HepG2 (cell line): Measurements from ENCODE around the gene UGT1A7. TPM values are rescaled to one million over a fixed set of nuclear protein-coding genes. Genes with fewer than 3 reads are reported as not detected.

ENCODE experiments used
- CC2D1A ChIP-seq: sonication (generic); formaldehyde crosslinking; IDR thresholded peaks from 2 replicates; pipeline ENCODE4 v1.8.1; 2023; ENCODE audit warnings: mild to moderate bottlenecking, missing genetic modification reagents
- CENPT ChIP-seq: sonication (generic); formaldehyde crosslinking; IDR thresholded peaks from 2 replicates; pipeline ENCODE4 v1.8.0; 2022; ENCODE audit warnings: low read depth, mild to moderate bottlenecking, moderate library complexity, missing genetic modification reagents
- CHD2 ChIP-seq: IDR thresholded peaks from 2 replicates; pipeline ENCODE4 v1.6.1; 2011; ENCODE audit warnings: low read depth, low read length, improper control_type of control experiment
- FLYWCH1 ChIP-seq: sonication (generic); formaldehyde crosslinking; IDR thresholded peaks from 2 replicates; pipeline ENCODE4 v1.8.1; 2023; ENCODE audit warnings: mild to moderate bottlenecking, missing genetic modification reagents
- HMG20A ChIP-seq: IDR thresholded peaks from 2 replicates; pipeline ENCODE4 v1.6.1; 2016; ENCODE audit warnings: borderline replicate concordance
- HMGXB3 ChIP-seq: sonication (generic); formaldehyde crosslinking; IDR thresholded peaks from 2 replicates; pipeline ENCODE4 v1.4.0; 2020; ENCODE audit warnings: missing genetic modification reagents, borderline replicate concordance
- HNF4G ChIP-seq, 2 experiments: sonication (generic) in 1 of 2; formaldehyde crosslinking in 1 of 2; IDR thresholded peaks; 2 replicates each; pipeline versions ENCODE4 v1.4.0 to v1.6.1; 2011 to 2020; ENCODE audit warnings: borderline replicate concordance in 2 of 2, low read depth in 2 of 2, mild to moderate bottlenecking in 2 of 2, low read length in 1 of 2, missing genetic modification reagents in 1 of 2, moderate library complexity in 1 of 2
- KAT2B ChIP-seq: fragments of 150-350 bp; IDR thresholded peaks from 2 replicates; pipeline ENCODE4 v1.6.1; 2014; ENCODE audit warnings: low read depth, low read length, borderline replicate concordance
- MXD4 ChIP-seq: IDR thresholded peaks from 2 replicates; pipeline ENCODE4 v1.6.1; 2016; ENCODE audit warnings: mild to moderate bottlenecking, missing biosample characterization, missing genetic modification reagents
- NR2F1 ChIP-seq, 2 experiments: fragments of 450-650 bp in 1 of 2; formaldehyde crosslinking in 1 of 2; IDR thresholded peaks; 2 replicates each; pipeline versions ENCODE4 v1.5.0 to v1.6.1; 2016 to 2020; ENCODE audit warnings: mild to moderate bottlenecking in 1 of 2, missing compliant biosample characterization in 1 of 2, missing genetic modification reagents in 1 of 2, moderate library complexity in 1 of 2
- NR3C1 ChIP-seq: sonication (generic); formaldehyde crosslinking; IDR thresholded peaks from 2 replicates; pipeline ENCODE4 v1.4.0; 2020; ENCODE audit warnings: missing genetic modification reagents
- PBX3 ChIP-seq: sonication (generic); formaldehyde crosslinking; IDR thresholded peaks from 2 replicates; pipeline ENCODE4 v1.8.1; 2023; ENCODE audit warnings: missing genetic modification reagents, inconsistent platforms, borderline replicate concordance
- REXO4 ChIP-seq: sonication (generic); formaldehyde crosslinking; IDR thresholded peaks from 2 replicates; pipeline ENCODE4 v1.8.0; 2022; ENCODE audit warnings: missing genetic modification reagents, mild to moderate bottlenecking, borderline replicate concordance
- ZFAT ChIP-seq: sonication (generic); formaldehyde crosslinking; conservative IDR thresholded peaks from 2 replicates; pipeline ENCODE4 v1.8.1; 2023; ENCODE audit warnings: missing genetic modification reagents, inconsistent platforms
- ZNF180 ChIP-seq: sonication (generic); formaldehyde crosslinking; IDR thresholded peaks from 2 replicates; pipeline ENCODE4 v1.4.0; 2020; ENCODE audit warnings: low read depth, missing genetic modification reagents, borderline replicate concordance
- ZNF296 ChIP-seq: sonication (generic); formaldehyde crosslinking; conservative IDR thresholded peaks from 2 replicates; pipeline ENCODE4 v1.5.0; 2020; ENCODE audit warnings: mild to moderate bottlenecking, missing genetic modification reagents
- ZNF567 ChIP-seq: sonication (generic); formaldehyde crosslinking; IDR thresholded peaks from 2 replicates; pipeline ENCODE4 v1.8.1; 2023; ENCODE audit warnings: mild to moderate bottlenecking, missing genetic modification reagents, borderline replicate concordance
- ZNF746 ChIP-seq: sonication (generic); formaldehyde crosslinking; IDR thresholded peaks from 2 replicates; pipeline ENCODE4 v1.8.0; 2022; ENCODE audit warnings: mild to moderate bottlenecking, missing genetic modification reagents
- polyA plus RNA-seq, 8 experiments: library from polyadenylated mRNA; depleted of rRNA in 3 of 8; stranded (reverse) in 7 of 8; unstranded in 1 of 8; fragments of >200 nt; fragmentation: Illumina TruSeq in 4 of 8; extraction: Trizol in 4 of 8; gene quantifications; 2 replicates each; pipeline versions ENCODE4 v1.2.1 to v1.2.3, GENCODE V29; 2011 to 2016; ENCODE audit warnings: low read depth in 4 of 8, missing spikeins in 1 of 8, mixed read lengths in 1 of 8; ENCODE audit not compliant: insufficient read depth in 1 of 8
- total RNA-seq, 5 experiments: library from RNA; depleted of rRNA; stranded (reverse); fragments of >200 nt; fragmentation: Illumina TruSeq; extraction: Trizol; gene quantifications; 2 replicates each; pipeline ENCODE4 v1.2.3, GENCODE V29; 2016; ENCODE audit warnings: low read depth in 1 of 5
- TF ChIP-seq, protein P1 (sequence below): sonication (generic); formaldehyde crosslinking; conservative IDR thresholded peaks from 2 replicates; pipeline ENCODE4 v1.8.0; 2022; ENCODE audit warnings: low read depth, missing genetic modification reagents
- TF ChIP-seq, protein P2 (sequence below): sonication (generic); formaldehyde crosslinking; conservative IDR thresholded peaks from 2 replicates; pipeline ENCODE4 v1.8.0; 2022; ENCODE audit warnings: mild to moderate bottlenecking, moderate library complexity, missing genetic modification reagents

The UGT1A7 gene
- total and polyA plus RNA-seq, 2 of the 13 experiments (the other 11 are each of a cell fraction or from before 2014, with no cell fraction given), result not detected

DNA sequence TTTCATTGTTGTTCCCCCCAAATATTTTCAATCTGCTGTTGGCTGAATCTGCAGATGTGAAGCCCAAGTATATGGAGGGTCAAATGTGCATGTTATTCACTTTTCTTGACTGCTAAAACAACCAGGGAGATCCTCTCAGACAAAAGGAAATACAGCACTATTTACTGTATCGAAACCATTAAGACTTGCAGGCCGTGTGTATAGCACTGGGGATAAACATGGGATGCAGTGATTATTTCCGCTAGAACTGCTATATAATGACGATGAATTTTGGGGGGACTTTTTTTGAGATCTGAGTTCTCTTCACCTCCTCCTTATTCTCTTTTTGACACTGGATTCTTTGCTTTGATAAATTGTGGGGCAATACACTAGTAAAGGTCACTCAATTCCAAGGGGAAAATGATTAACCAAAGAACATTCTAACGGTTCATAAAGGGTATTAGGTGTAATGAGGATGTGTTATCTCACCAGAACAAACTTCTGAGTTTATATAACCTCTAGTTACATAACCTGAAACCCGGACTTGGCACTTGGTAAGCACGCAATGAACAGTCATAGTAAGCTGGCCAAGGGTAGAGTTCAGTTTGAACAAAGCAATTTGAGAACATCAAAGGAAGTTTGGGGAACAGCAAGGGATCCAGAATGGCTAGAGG is 74.9 kb downstream of the UGT1A7 start (continued):
- TF ChIP-seq NR2F1 (CRISPR knock-in tag; IDR thresholded peaks at IDR 0.05), result peak; percentile 96 to 99
- TF ChIP-seq KAT2B, result no peak
- no peak for TF ChIP-seq ZNF567 (CRISPR knock-in tag)
- TF ChIP-seq CHD2, result no peak
- TF ChIP-seq ZFAT (CRISPR knock-in tag), result no peak
- TF ChIP-seq CENPT (CRISPR knock-in tag), result no peak
- peak; percentile 99 for TF ChIP-seq HMG20A
- TF ChIP-seq, protein P1, sequence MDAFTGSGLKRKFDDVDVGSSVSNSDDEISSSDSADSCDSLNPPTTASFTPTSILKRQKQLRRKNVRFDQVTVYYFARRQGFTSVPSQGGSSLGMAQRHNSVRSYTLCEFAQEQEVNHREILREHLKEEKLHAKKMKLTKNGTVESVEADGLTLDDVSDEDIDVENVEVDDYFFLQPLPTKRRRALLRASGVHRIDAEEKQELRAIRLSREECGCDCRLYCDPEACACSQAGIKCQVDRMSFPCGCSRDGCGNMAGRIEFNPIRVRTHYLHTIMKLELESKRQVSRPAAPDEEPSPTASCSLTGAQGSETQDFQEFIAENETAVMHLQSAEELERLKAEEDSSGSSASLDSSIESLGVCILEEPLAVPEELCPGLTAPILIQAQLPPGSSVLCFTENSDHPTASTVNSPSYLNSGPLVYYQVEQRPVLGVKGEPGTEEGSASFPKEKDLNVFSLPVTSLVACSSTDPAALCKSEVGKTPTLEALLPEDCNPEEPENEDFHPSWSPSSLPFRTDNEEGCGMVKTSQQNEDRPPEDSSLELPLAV, result 0 out of 2 replicates have a peak, but pooled peaks have one; percentile 72
- TF ChIP-seq REXO4 (CRISPR knock-in tag), result no peak
- 0 out of 2 replicates have a peak, but pooled peaks have one; percentile 91 for TF ChIP-seq CC2D1A (CRISPR knock-in tag)
- 0 out of 2 replicates have a peak, but pooled peaks have one; percentile 66 for TF ChIP-seq FLYWCH1 (CRISPR knock-in tag)
- TF ChIP-seq ZNF746 (CRISPR knock-in tag), result peak; percentile 54; the same call in 1 of the 2 replicates
- TF ChIP-seq ZNF296, result no peak
- TF ChIP-seq HNF4G (IDR thresholded peaks at IDR 0.05; ENCODE audit: borderline replicate concordance, low read depth, low read length), result peak; percentile 97
- TF ChIP-seq HNF4G (CRISPR knock-in tag; IDR thresholded peaks at IDR 0.05; ENCODE audit: borderline replicate concordance, low read depth), result peak; percentile 92
- TF ChIP-seq, protein P2, sequence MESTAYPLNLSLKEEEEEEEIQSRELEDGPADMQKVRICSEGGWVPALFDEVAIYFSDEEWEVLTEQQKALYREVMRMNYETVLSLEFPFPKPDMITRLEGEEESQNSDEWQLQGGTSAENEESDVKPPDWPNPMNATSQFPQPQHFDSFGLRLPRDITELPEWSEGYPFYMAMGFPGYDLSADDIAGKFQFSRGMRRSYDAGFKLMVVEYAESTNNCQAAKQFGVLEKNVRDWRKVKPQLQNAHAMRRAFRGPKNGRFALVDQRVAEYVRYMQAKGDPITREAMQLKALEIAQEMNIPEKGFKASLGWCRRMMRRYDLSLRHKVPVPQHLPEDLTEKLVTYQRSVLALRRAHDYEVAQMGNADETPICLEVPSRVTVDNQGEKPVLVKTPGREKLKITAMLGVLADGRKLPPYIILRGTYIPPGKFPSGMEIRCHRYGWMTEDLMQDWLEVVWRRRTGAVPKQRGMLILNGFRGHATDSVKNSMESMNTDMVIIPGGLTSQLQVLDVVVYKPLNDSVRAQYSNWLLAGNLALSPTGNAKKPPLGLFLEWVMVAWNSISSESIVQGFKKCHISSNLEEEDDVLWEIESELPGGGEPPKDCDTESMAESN (CRISPR knock-in tag), result peak; percentile 77
- no peak for TF ChIP-seq ZNF180 (CRISPR knock-in tag)
- TF ChIP-seq HMGXB3 (CRISPR knock-in tag), result peak; percentile 65; the same call in 1 of the 2 replicates
- no peak for TF ChIP-seq PBX3 (CRISPR knock-in tag)
- TF ChIP-seq MXD4 (CRISPR knock-in tag), result 0 out of 2 replicates have a peak, but pooled peaks have one; percentile 55
- no peak for TF ChIP-seq NR3C1
